AG08395 (cell line): ENCODE results near the gene GRSF1.
"Not testable (repeated sequence)": the region's sequence is repeated elsewhere in the genome, so short reads cannot be mapped to it uniquely, and the experiment has no call there.

ENCODE experiments used
- DNase-seq: peaks from one replicate; pipeline ENCODE4 v3.0.0; 2012; ENCODE audit warnings: mixed read lengths, low spot score

The GRSF1 gene

DNA sequence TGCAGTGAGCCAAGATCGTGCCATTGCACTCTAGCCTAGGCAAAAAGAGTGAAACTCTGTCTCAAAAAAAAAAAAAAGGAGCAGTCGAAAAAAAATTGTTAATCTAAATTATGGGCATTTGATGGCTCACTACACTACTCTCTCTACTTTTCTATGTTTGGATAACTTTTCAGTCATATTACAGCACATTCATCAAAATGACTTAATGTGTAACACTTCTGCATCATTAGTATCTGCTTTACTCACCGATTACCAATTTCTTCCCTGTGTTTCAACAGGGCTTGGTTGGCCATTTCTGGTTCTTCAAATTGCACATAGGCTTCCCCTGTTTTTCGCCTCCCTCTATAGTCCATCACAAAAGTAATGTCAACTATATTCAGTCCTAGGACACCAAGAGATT, 8.4 kb downstream of the GRSF1 start:
- DNase-seq: no peak

DNA sequence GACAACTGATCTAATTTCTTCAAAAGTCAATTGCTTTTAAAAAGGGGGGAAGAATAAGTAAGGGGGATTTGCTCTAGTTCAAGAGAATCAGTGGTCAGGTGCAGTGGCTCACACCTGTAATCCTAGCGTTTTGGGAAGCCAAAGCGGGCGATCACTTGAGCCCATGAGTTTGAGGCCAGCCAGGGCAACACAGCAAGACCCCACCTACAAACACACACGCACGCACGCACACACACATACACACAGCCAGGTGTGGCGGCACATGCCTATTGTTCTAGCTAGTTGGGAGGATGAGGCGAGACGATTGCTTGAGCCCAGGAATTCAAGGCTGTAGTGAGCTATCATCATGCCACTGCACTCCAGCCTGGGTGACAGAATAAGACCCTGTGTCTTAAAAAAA, 9.6 kb downstream of the GRSF1 start:
- no peak for DNase-seq

DNA sequence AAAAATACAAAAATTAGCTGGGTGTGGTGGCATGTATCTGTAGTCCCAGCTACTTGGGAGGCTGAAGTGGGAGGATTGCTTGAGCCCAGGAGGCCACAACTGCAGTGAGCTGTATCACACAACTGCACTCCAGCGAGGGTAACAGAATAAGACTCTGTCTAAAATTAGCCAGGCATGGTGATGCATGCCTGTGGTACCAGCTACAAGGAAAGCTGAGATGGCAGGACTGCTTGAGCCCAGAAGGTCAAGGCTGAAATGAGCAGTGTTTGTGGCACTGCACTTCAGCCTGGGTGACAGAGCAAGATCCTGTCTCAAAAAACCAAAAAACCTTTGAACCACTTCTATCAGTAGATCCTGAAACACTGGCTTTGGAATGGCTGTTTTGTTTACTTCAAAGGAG, 10.2 kb downstream of the GRSF1 start:
- no peak for DNase-seq

DNA sequence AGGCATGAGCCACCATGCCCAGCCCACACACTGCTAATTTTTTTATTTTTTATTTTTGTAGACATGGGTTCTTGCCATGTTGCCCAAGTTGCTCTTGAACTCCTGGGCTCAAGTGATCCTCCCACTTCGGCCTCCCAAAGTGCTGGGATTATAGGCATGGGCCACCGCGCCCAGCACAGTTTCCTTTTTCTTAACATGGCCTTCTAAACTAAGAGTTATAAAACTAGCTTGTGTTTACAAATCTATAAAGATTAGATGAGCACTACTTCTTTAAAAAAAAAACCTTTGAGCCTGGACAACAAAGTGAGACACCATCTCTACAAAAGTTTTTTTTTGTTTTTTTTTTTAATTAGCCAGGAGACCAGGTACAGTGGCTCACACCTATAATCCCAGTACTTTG, 10.7 kb downstream of the GRSF1 start:
- DNase-seq: no peak

DNA sequence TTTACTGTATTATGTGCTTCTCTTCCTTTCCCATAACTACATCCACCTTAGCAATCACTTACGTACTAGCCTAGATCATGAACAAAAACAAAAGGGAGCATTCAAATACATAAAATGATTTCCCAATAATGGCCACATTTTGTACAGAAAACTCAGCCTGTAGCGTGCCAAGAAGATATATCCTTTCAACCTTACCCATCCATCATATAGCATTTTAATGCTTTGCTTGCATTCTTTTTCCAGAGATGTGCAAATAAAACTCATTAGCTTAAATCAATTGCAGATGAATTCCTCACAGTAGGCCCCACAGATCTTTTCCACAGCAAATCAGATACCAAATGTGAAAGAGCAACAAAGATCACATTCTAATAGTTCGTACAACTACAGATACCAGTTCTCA, 20.8 kb downstream of the GRSF1 start:
- no peak for DNase-seq

DNA sequence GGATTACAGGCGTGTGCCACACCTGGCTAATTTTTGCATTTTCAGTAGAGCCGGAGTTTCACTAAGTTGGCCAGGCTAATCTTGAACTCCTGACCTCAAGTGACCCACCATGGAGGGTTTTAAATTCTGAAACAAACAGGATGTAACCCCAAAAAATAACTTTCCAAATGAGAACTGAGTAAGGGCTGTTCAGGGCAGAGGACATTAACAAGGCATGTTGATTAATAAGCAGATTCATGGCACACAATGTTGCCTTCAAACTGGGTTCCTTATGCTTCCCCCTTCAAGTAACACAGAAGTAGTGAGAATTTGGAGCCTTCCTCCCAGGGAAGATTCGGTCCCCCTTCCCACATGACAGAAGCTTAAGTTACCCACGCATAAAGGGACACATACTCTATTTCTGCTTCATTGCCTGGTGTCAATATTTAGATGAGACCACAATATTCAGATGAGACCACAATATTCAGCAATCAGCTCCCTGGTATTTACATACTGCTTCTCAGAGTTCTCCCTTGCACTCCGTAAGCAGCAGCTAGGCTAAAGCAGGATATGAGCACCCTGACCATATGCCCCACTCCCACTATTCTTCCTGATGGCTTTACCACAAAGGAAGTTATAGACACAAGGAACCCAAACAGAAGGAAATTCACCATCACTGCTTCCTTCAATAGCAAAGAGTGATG, 21.4 kb downstream of the GRSF1 start:
- no peak for DNase-seq

DNA sequence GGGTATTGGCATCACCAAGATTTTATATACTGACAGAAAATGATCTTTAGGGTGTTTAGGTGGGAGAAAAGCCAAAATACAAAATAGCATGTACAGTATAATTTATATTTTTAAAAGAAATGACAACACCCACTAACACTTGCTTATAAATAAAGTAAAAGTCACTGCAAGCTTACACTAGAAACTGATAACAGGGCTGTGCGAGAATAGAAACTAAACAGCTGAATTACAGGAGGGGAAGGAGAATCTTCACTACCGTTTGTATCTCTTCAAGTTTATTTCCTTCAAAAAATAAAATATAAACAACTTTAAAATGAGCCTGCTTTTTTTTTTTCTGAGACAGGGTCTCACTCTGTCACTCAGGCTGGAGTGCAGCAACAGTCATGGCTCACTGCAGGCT, 22.8 kb downstream of the GRSF1 start:
- no peak for DNase-seq

DNA sequence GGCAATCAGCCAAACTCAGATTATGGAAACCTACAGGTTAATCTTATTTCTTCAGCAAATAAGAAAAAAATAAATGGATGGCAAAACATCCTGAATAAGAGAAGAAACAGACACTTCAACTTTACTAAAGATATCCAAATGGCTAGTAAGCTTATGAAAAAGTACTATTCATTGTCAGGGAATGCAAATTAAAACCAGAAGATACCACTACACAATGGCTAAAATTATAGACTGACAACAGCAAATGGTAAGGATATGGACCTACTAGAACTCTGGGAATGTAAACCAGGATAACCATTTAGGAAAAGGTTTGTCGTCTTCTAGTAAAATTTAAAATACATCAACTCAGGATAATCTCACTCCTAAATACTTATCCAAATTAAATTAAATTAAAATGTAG, 24.3 kb downstream of the GRSF1 start:
- DNase-seq: no peak

DNA sequence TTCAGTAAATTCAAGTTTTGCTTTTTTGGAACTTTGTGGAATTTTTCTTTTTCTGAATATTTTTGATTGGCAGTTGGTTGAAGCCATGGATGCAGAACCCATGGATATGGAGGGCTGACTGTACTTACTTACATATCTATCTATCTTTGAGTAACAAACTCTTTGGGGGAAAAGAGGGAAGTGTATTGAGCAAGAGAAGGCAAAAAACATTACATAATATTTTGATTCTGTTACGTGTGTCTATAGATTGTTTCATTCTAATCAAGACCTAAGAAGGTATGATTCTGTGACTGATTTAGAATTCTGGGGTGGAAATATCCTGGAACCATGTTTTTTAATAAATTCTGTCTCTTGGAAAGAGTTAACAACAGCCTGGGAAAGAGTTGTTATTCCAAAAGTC, 31.5 kb downstream of the GRSF1 start:
- no peak for DNase-seq

DNA sequence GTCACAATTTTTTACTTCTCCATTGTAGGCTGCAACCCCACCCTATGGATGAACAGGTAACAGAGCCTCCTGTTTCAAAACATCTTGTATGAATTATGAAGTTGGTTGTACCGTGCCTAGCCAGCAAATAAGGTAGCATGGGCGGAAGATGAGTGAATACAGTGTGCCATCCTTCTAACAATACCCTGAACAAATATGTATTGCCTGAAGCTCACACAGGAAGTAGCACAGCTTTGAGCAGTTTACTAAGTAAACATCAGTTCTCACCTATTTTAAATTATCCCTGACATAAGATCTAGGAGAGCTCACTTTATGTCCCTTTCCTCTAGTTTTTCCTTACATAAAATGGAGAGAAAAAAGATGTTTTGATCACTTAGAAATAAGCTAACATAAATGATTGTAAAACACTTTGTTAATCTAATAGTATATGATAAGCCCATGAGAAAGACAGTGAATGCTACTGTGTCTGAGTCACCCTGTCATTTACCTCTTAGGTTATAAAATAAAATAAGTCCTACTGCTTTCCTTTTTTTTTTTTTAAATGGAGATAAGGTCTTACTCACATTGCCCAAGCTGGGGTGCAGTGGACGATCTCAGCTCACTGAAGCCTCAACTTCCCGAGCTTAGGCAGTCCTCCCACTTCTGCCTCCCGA, 36.6 kb downstream of the GRSF1 start:
- DNase-seq: no peak

DNA sequence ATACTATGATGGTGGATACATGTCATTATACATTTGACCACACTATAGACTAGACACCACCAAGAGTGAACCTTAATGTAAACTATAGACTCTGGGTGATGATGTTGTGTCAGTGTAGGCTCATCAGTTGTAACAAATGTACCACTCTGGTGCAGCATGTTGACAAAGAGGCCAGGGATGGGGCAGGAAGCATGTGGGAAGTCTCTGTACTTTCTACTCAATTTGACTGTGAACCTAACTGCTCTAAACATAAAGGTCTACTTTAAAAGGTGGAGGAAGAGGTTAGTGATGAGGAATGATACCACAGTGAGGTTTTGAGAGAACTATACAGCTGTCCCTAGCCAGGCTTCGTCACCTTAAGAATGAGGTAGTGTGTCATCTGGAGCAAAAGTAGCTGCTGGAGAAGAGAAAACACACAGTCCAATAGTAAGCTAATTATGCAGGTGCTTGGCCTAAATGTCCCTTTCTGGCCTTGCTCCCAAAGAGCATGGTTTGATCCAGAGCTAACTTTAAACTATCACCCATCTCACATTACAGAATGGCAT, 38.4 kb downstream of the GRSF1 start:
- no peak for DNase-seq

DNA sequence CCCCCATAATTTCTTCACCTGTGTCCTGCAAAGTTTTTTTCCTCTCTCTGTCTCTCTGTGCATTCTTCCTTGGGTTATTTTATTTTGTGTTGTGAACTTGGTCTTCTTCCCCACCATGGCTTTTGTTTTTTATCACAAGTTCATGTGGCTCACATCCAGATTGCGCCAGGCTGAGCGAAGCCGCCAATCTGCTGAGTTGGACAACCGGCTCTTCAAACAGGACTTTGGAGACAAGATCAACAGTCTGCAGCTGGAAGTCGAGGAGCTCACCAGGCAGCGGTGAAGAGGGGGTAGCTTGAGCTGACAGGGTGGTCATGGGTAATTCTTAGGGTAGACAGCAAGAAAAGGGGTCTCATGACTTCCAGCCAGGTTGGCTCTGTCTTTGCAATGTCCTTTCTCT, 46.1 kb downstream of the GRSF1 start:
- DNase-seq: no peak

DNA sequence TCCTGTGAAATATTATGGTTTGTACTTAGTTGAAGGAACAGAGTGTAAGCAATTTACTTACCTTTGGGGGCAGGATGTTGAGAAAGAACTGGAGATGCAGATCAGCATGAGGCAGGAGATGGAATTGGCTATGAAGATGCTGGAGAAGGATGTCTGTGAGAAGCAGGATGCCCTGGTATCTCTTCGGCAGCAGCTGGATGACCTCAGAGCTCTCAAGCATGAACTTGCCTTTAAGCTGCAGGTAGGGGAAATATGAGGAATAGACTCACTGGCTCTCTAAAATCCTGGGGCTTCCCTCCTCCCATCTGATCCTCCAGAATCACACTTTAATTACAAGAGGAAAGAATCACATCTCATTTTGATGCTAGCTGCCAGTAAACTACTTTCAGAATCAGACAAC, 51.0 kb downstream of the GRSF1 start:
- DNase-seq: no peak

DNA sequence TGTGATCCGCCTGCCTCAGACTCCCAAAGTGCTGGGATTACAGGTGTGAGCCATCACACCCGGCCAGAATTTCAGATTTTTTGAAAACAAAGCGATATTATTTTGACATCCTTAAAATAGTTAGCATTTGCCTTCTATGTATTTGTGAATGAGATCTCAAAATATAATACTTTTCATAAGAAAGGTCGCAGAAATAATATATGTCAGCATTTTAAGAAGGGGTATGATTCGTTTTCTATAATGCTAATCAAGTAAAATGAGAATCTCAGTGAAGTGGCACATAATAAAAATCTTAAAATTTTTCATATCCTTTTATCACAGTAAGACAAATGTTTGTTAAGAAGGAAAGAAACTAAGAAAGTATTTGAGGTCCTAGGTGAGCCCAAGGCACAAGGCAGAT, 52.2 kb downstream of the GRSF1 start:
- no peak for DNase-seq

DNA sequence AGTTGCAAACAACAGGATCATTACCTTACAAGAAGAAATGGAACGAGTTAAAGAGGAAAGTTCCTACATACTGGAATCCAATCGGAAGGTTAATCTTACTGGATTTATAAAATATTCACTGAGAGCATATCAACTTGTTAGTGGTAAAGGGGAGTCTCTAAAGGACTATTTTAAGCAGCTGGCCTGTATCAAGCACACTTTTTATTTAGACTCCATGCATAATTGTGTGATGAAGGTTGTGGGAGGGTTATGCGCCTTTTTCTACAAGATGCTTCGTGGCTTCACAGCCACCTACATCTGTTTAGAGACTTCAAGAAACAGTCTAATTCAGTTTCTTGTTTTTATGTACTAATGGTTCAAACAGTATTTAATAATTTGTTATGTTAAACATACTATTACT, 56.6 kb downstream of the GRSF1 start:
- no peak for DNase-seq

DNA sequence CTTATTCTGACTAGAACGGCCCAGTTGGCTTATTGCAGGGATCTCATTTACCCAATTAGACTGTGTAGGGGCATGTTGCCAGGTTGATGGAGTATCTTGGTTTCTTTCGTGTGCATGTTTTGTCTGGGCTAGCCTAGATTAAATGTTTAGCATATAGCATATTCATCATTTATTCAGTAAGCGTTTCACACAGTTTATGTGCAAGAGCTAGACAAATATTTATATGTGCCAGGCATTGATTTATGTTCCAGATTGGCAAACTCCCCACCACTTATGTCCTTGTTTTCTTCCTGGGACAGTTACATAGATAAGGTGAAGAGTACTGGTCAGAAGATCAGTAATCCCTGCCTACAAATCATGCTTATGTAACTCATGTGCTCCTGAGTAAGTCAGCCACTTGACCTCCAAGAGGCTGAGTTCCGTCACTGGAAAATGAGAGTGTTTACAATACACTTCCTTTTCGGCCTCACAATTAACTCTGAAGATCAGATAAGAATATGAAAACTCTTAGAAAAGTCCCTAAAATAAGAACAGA, 60.7 kb downstream of the GRSF1 start:
- no peak for DNase-seq

DNA sequence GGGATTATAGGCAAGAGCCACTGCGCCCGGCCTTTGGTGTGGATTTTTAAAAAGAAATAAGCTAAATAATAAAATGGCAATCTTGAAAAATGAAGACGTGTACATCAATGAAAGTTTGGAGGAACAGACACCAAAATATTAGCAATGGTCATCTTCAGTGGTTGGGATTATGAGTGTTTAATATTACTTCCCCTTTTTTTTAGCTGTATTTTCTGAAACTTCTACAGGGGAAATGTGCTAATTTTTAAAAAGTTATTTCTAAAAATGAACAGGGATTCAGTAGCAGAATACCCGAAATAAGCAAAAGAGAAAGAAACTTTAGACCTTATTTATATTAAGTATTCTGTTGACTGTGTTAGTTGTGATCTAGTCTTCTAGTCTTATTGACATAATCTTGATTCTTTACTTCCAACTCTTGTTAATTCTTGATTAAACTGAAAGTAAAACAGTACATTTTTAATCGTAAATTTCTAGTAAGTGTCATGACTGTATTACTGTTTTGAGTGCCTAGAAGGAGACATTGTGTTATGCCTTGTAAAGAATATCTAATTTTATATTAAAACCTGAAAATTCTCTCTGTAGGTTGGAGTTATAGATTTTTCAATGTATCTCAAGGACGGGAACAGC, 66.6 kb downstream of the GRSF1 start:
- DNase-seq: no peak

DNA sequence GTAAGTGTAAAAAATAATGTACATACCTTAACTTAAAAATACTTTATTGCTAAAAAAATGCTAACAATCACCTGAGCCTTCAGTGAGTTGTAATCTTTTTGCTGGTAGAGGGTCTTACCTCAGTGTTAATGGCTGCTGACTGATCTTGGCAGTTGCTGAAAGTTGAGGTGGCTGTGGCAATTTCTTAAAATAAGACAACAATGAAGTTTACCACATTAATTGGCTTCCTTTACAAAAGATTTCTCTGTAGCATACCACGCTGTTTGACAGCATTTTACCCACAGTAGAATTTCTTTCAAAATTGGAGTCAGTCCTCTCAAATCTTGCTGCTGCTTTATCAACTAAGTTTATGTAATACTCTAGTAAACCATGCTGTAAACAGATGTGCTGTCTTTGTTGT, 70.3 kb downstream of the GRSF1 start:
- not testable (repeated sequence) for DNase-seq

DNA sequence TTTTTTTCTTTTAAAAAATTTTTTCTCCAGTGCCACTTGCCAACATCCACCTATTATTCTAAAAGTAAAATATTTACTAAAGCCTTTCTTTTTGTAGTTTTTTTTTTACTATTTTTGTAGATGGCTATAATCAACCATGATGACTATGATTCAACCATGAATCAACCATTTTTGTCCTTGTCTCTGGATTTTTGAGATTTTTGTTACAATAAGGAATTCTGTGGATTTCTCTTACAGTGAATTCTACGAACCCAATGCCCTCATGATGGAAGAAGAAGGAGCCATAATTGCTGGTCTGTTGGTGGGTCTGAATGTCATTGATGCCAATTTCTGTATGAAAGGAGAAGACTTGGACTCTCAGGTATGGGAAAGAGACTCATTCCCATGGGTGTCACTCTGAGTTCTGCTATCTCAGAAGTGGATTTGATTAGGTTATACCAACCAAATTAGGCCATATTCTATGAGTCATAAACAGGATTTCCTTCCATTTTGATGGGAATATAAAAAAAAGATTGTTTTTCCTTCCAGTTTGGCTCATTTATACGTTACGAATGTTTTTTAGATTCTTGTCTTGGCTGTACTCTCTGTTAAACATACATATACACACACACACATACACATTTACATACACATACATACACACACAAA, 71.3 kb downstream of the GRSF1 start:
- no peak for DNase-seq
